Measurements from ENCODE around the gene ALG14.

Gene ALG14

GRCh38 chr1:94954263-94955220, 118.2 kb downstream of the ALG14 start:
- Histone ChIP-seq H3K4me3 (replicated peaks; ENCODE audit: insufficient read depth, low read length) (no peak overlapping the region), H3K27ac (replicated peaks) (no peak overlapping the region), H3K27me3 (ENCODE audit: insufficient read depth, poor library complexity, severe bottlenecking) (no peaks in the 10 kb centered on the region)
- no peak for DNase-seq (ENCODE audit: low read depth in 1 of 2, low spot score in 1 of 2)
- TF ChIP-seq SPI1 (IDR thresholded peaks at IDR 0.05; ENCODE audit: borderline replicate concordance, low read depth) (no peak), GABPA (IDR thresholded peaks at IDR 0.05; ENCODE audit: low read depth) (no peak), CTCF (IDR thresholded peaks at IDR 0.05; ENCODE audit: insufficient read depth, low read length) (no peak), REST (IDR thresholded peaks at IDR 0.05; ENCODE audit: insufficient replicate concordance, low read depth) (no peak), POLR2AphosphoS5 (IDR thresholded peaks at IDR 0.05; ENCODE audit: low read depth) (no peak)

GRCh38 chr1:94953746-94954145, 119.0 kb downstream of the ALG14 start:
- DNase-seq (ENCODE audit: low read depth in 1 of 2, low spot score in 1 of 2), result no peak
- H3K4me3 ChIP-seq (replicated peaks; ENCODE audit: insufficient read depth, low read length), result no peak overlapping the region

More at GRCh38 chr1:94953746-94954145, 119.0 kb downstream of the ALG14 start:
- H3K27ac ChIP-seq (replicated peaks), result no peak overlapping the region
- TF ChIP-seq REST (IDR thresholded peaks at IDR 0.05; ENCODE audit: insufficient replicate concordance, low read depth) (no peak), SPI1 (IDR thresholded peaks at IDR 0.05; ENCODE audit: borderline replicate concordance, low read depth) (no peak), CTCF (IDR thresholded peaks at IDR 0.05; ENCODE audit: insufficient read depth, low read length) (no peak), GABPA (IDR thresholded peaks at IDR 0.05; ENCODE audit: low read depth) (no peak), POLR2AphosphoS5 (IDR thresholded peaks at IDR 0.05; ENCODE audit: low read depth) (no peak)
- H3K27me3 ChIP-seq (ENCODE audit: insufficient read depth, poor library complexity, severe bottlenecking), result no peaks in the 10 kb centered on the region
